DMS53 treated with DMSO at 0.1 percent for 48 hours (cell line): ENCODE data around the gene LIAS.

Experiments
- DNase-seq: peaks from one replicate; lab custom pipeline; 2025; ENCODE audit not compliant: unreplicated experiment; lab: John Stamatoyannopoulos, UW

The LIAS gene

DNA sequence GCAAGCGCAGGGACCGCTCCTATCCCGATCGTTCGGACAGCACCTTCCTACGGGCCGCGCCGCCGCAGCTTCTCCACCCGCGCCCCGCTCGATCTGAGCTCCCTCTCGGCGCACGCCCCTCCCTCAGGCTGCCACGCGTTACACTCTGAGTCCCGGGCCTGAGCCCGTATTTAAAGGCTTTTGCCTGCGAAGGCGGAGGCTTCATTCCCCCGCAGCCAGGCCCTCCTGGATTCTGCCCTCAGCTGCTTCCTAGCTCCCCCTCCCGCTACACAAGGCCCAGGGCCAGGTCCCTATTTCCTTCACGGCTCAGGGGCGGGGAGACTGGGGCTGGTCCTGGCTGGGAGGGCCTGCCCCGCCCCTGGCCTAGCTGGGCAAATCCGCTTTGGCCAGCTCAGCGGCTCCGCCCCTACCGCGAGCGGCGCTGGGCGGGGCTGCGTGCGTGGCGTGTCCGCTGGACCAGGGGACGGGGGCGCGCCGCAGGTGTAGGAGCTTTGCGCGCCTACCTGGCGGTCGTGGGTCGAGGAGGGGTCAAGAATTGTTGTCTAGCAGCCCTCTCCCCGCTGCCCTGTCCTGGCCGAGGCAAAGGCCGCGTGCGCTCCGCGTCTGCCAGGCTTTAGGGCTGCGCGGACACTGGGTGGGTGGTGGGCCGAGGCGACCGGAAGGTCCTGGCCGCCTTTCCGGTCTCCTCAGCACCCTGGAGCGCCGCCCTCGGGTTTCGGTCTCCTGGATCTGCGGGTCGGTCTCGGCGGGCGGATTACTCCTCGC is 68.6 kb downstream of the LIAS start, which contains the start of gene UGDH:
UGDH (minus strand) TSS at position 144 of the 765 bp plus-strand sequence. CDS start 5,927 bp downstream, outside the sequence.
- DNase-seq, result peak; percentile 99

- no peak for DNase-seq
Observed at GRCh38 chr4:39528061-39528465, 69.2 kb downstream of the LIAS start.
